H9 (cell line): ENCODE data around the gene OR2V1. TPM values are rescaled to one million over a fixed set of nuclear protein-coding genes. Genes with fewer than 3 reads are reported as not detected.

Source experiments
- DNase-seq: peaks from one replicate; pipeline ENCODE4 v3.0.0-alpha.2; 2017
- H2AFZ ChIP-seq: one replicate; pipeline ENCODE4 v1.6.1; 2013; ENCODE audit warnings: mild to moderate bottlenecking, low read length, control low read depth, moderate library complexity
- H2AK5ac ChIP-seq: 2 replicates; pipeline ENCODE4 v1.6.1; 2013; ENCODE audit warnings: low read length, control low read depth, mixed read lengths; ENCODE audit not compliant: insufficient read length
- H2BK120ac ChIP-seq: one replicate; pipeline ENCODE4 v1.6.1; 2013; ENCODE audit warnings: low read depth, mild to moderate bottlenecking, low read length, control low read depth, inconsistent platforms; ENCODE audit not compliant: poor library complexity, severe bottlenecking
- H2BK12ac ChIP-seq: 2 replicates; pipeline ENCODE4 v1.6.1; 2013; ENCODE audit warnings: low read length, control low read depth, mixed read lengths, low read depth; ENCODE audit not compliant: insufficient read length
- H2BK15ac ChIP-seq: 2 replicates; pipeline ENCODE4 v1.6.1; 2013; ENCODE audit warnings: low read depth, low read length, control low read depth
- H2BK20ac ChIP-seq: one replicate; pipeline ENCODE4 v1.6.1; 2013; ENCODE audit warnings: low read depth, mild to moderate bottlenecking, low read length, control low read depth, inconsistent platforms; ENCODE audit not compliant: poor library complexity, severe bottlenecking
- H2BK5ac ChIP-seq: 2 replicates; pipeline ENCODE4 v1.6.1; 2013; ENCODE audit warnings: low read length, control low read depth, mixed read lengths; ENCODE audit not compliant: insufficient read length
- H3K14ac ChIP-seq: 2 replicates; pipeline ENCODE4 v1.6.1; 2013; ENCODE audit warnings: low read length, control low read depth; ENCODE audit not compliant: insufficient read depth
- H3K18ac ChIP-seq: 2 replicates; pipeline ENCODE4 v1.6.1; 2013; ENCODE audit warnings: low read depth, mild to moderate bottlenecking, mixed read lengths, low read length, control low read depth; ENCODE audit not compliant: insufficient read length
- H3K23ac ChIP-seq: 2 replicates; pipeline ENCODE4 v1.6.1; 2013; ENCODE audit warnings: low read length, control low read depth, mixed read lengths, low read depth; ENCODE audit not compliant: insufficient read length
- H3K23me2 ChIP-seq: 2 replicates; pipeline ENCODE4 v1.6.1; 2013; ENCODE audit warnings: low read depth, mild to moderate bottlenecking, mixed read lengths, low read length, control low read depth; ENCODE audit not compliant: insufficient read length, poor library complexity, severe bottlenecking
- H3K27ac ChIP-seq: 2 replicates; pipeline ENCODE4 v1.5.1; 2013; ENCODE audit warnings: low read length, control low read depth, mixed read lengths, low read depth; ENCODE audit not compliant: insufficient read length
- H3K27me3 ChIP-seq: 2 replicates; pipeline ENCODE4 v1.6.1; 2013; ENCODE audit warnings: low read length, control low read depth, inconsistent platforms; ENCODE audit not compliant: insufficient read depth
- H3K4ac ChIP-seq: 2 replicates; pipeline ENCODE4 v1.6.1; 2013; ENCODE audit warnings: low read depth, mild to moderate bottlenecking, control low read depth, inconsistent platforms, low read length, moderate library complexity
- H3K4me1 ChIP-seq: 2 replicates; pipeline ENCODE4 v1.6.1; 2013; ENCODE audit warnings: low read length, control low read depth, inconsistent platforms; ENCODE audit not compliant: insufficient read depth
- H3K4me2 ChIP-seq: 2 replicates; pipeline ENCODE4 v1.6.1; 2013; ENCODE audit warnings: low read length, control low read depth, mixed read lengths; ENCODE audit not compliant: insufficient read length, insufficient read depth
- H3K56ac ChIP-seq: 2 replicates; pipeline ENCODE4 v1.6.1; 2013; ENCODE audit warnings: low read depth, mild to moderate bottlenecking, mixed read lengths, low read length, control low read depth; ENCODE audit not compliant: insufficient read length
- H3K79me1 ChIP-seq: 2 replicates; pipeline ENCODE4 v1.6.1; 2013; ENCODE audit warnings: low read depth, mild to moderate bottlenecking, moderate library complexity, low read length, control low read depth, inconsistent platforms; ENCODE audit not compliant: insufficient read depth, poor library complexity, severe bottlenecking
- H3K79me2 ChIP-seq: 2 replicates; pipeline ENCODE4 v1.6.1; 2013; ENCODE audit warnings: low read length, control low read depth, inconsistent platforms; ENCODE audit not compliant: insufficient read depth
- H3K9ac ChIP-seq: 2 replicates; pipeline ENCODE4 v1.6.1; 2013; ENCODE audit warnings: low read length, control low read depth, mixed read lengths; ENCODE audit not compliant: insufficient read length; ENCODE audit errors: extremely low read depth
- H3K9me3 ChIP-seq: one replicate; pipeline ENCODE4 v1.6.1; 2013; ENCODE audit warnings: low read depth, low read length, inconsistent platforms; ENCODE audit not compliant: control insufficient read depth
- H3T11ph ChIP-seq: one replicate; pipeline ENCODE4 v1.6.1; 2013; ENCODE audit warnings: mild to moderate bottlenecking, low read length, control low read depth, inconsistent platforms
- H4K20me1 ChIP-seq: one replicate; pipeline ENCODE4 v1.6.1; 2013; ENCODE audit not compliant: control insufficient read depth, insufficient read length, insufficient read depth
- H4K5ac ChIP-seq: 2 replicates; pipeline ENCODE4 v1.6.1; 2013; ENCODE audit warnings: low read depth, mild to moderate bottlenecking, mixed read lengths, low read length, control low read depth; ENCODE audit not compliant: insufficient read length
- H4K8ac ChIP-seq: replicated peaks from 2 replicates; pipeline ENCODE4 v1.6.1; 2013; ENCODE audit warnings: low read length, control low read depth, mixed read lengths, low read depth; ENCODE audit not compliant: insufficient read length
- H4K91ac ChIP-seq: 2 replicates; pipeline ENCODE4 v1.6.1; 2013; ENCODE audit warnings: low read depth, mild to moderate bottlenecking, moderate library complexity, mixed read lengths, low read length, control low read depth; ENCODE audit not compliant: insufficient read length
- H3K27ac Mint-ChIP-seq, 3 experiments: 2 replicates in 2 of 3; 3 replicates in 1 of 3; pipeline ENCODE4 v1.8.0; 2020 to 2021; ENCODE audit warnings: mixed read lengths in 3 of 3, mild to moderate bottlenecking in 1 of 3, moderate library complexity in 1 of 3
- H3K27me3 Mint-ChIP-seq: 2 replicates; pipeline ENCODE4 v1.8.0; 2021; ENCODE audit warnings: low read depth, mild to moderate bottlenecking, moderate library complexity, mixed read lengths
- H3K36me3 Mint-ChIP-seq, 3 experiments: 2 replicates in 2 of 3; 3 replicates in 1 of 3; pipeline ENCODE4 v1.8.0; 2020 to 2021; ENCODE audit warnings: low read depth in 3 of 3, mixed read lengths in 3 of 3; ENCODE audit not compliant: insufficient read depth in 1 of 3
- H3K4me1 Mint-ChIP-seq, 2 experiments: 2 replicates each; pipeline ENCODE4 v1.8.0; 2020; ENCODE audit warnings: mixed read lengths in 2 of 2
- H3K4me3 Mint-ChIP-seq, 2 experiments: 2 replicates in 1 of 2; 3 replicates in 1 of 2; pipeline ENCODE4 v1.8.0; 2020 to 2021; ENCODE audit warnings: mild to moderate bottlenecking in 2 of 2, mixed read lengths in 2 of 2, moderate library complexity in 1 of 2
- H3K9me3 Mint-ChIP-seq, 2 experiments: 2 replicates in 1 of 2; 3 replicates in 1 of 2; pipeline ENCODE4 v1.8.0; 2020; ENCODE audit warnings: mild to moderate bottlenecking in 2 of 2, mixed read lengths in 2 of 2, moderate library complexity in 1 of 2
- WGBS: extraction: QIAGEN DNeasy Blood & Tissue Kit; methylation state at CpG from one replicate; pipeline ENCODE4 v1.1.7; 2013; ENCODE audit warnings: missing lambda C conversion rate, low lambda C conversion rate, mixed read lengths; ENCODE audit not compliant: insufficient read length; ENCODE audit errors: extremely low coverage; 5-methylcytosine and 5-hydroxymethylcytosine counted together
- total RNA-seq: library from RNA; stranded (reverse); gene quantifications from 2 replicates; pipeline ENCODE4 v1.2.1, GENCODE V29; 2021
- TF ChIP-seq, protein P1 (sequence below): fragments of 200-600 bp; sonication (generic); conservative IDR thresholded peaks from 3 replicates; pipeline ENCODE4 v1.8.0; 2021; ENCODE audit warnings: antibody characterized with exemption, mild to moderate bottlenecking

The OR2V1 gene
- total RNA-seq, 1 experiment from 2014 or later, result not detected

- Histone ChIP-seq H2BK15ac (no peak overlapping the region), H4K5ac (no peak overlapping the region), H3K23me2 (no peaks in the 10 kb centered on the region), H3K9ac (no peak overlapping the region), H3K27me3 (no peaks in the 10 kb centered on the region; the same call in 1 of the 2 replicates), H3K4me1 (0 out of 2 replicates have a peak, but pooled peaks cover 2% of the 10 kb centered on the region), H2BK5ac (no peak overlapping the region), H2BK120ac (no peak overlapping the region), H4K20me1 (no peaks in the 10 kb centered on the region), H2AFZ (no peak overlapping the region), H3K9me3 (no peaks in the 10 kb centered on the region), H3T11ph (no peak overlapping the region), H4K91ac (no peak overlapping the region), H3K27ac (no peak overlapping the region), H3K4ac (no peak overlapping the region), H4K8ac (no peak overlapping the region), H3K79me2 (no peaks in the 10 kb centered on the region), H3K79me1 (no peaks in the 10 kb centered on the region), H2BK20ac (no peak overlapping the region), H3K14ac (no peak overlapping the region; the same call in 1 of the 2 replicates), H3K18ac (no peak overlapping the region), H3K23ac (no peak overlapping the region), H2BK12ac (no peak overlapping the region), H3K4me2 (peak overlapping the region; percentile 25), H2AK5ac (no peak overlapping the region), H3K56ac (no peak overlapping the region)
- peak overlapping the region in 1 of 2 experiments; percentile 53; a peak in 2 of 5 replicates for H3K4me3 Mint-ChIP-seq
- WGBS, result no CpG with 5 or more reads among the region's 18 CpGs
- H3K27ac Mint-ChIP-seq, result peak overlapping the region in 1 of 3 experiments; percentile 8; a peak in 1 of 7 replicates
- TF ChIP-seq, protein P1, sequence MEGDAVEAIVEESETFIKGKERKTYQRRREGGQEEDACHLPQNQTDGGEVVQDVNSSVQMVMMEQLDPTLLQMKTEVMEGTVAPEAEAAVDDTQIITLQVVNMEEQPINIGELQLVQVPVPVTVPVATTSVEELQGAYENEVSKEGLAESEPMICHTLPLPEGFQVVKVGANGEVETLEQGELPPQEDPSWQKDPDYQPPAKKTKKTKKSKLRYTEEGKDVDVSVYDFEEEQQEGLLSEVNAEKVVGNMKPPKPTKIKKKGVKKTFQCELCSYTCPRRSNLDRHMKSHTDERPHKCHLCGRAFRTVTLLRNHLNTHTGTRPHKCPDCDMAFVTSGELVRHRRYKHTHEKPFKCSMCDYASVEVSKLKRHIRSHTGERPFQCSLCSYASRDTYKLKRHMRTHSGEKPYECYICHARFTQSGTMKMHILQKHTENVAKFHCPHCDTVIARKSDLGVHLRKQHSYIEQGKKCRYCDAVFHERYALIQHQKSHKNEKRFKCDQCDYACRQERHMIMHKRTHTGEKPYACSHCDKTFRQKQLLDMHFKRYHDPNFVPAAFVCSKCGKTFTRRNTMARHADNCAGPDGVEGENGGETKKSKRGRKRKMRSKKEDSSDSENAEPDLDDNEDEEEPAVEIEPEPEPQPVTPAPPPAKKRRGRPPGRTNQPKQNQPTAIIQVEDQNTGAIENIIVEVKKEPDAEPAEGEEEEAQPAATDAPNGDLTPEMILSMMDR, result no peak
- H3K27me3 Mint-ChIP-seq, result peaks cover 60% of the 10 kb centered on the region
- DNase-seq, result no peak
- no peaks in the 10 kb centered on the region for H3K36me3 Mint-ChIP-seq
- H3K4me1 Mint-ChIP-seq, result peaks cover 7 to 15% of the 10 kb centered on the region in 2 experiments; a peak in 3 of 4 replicates
- no peaks in the 10 kb centered on the region; a peak in 2 of 5 replicates for H3K9me3 Mint-ChIP-seq
Observed at GRCh38 chr5:181084621-181085195, 46.3 kb downstream of the OR2V1 start.
